Naive thymus-derived CD8-positive, alpha-beta T cell (primary cell): Measurements from ENCODE around the gene RPS27A. TPM values are rescaled to one million over a fixed set of nuclear protein-coding genes. Genes with fewer than 3 reads are reported as not detected.
"Not testable (repeated sequence)": the region's sequence is repeated elsewhere in the genome, so short reads cannot be mapped to it uniquely, and the experiment has no call there.

Experiments used
- ATAC-seq, 2 donors: fragments of 150-1000 bp; cut with Tn5 transposase in 1 of 2; sonication (Bioruptor Pico), chemical (Tn5 transposase) in 1 of 2; 1 replicate in 1 of 2; 2 replicates in 1 of 2; pipeline ENCODE4 v1.10.0; 2021; ENCODE audit warnings: mild to moderate bottlenecking in 2 of 2, moderate library complexity in 2 of 2
- POLR2A ChIA-PET: fragments of 350-600 bp; sonication (Branson Sonifier 250); formaldehyde crosslinking; loops from one replicate; lab custom pipeline; 2021; ENCODE audit warnings: antibody characterized with exemption; lab: Charles Lee
- DNase-seq, 10 donors: peaks; one replicate each; pipeline versions ENCODE4 v3.0.0 to v3.0.0-alpha.2; 2020 to 2022
- H3K27ac Mint-ChIP-seq, 10 donors: one replicate each; pipeline ENCODE4 v1.8.0; 2020 to 2022; ENCODE audit warnings: mild to moderate bottlenecking in 10 of 10, mixed read lengths in 10 of 10, moderate library complexity in 4 of 10, inconsistent platforms in 1 of 10
- H3K27me3 Mint-ChIP-seq, 5 donors: one replicate each; pipeline ENCODE4 v1.8.0; 2021 to 2022; ENCODE audit warnings: mixed read lengths in 5 of 5
- H3K36me3 Mint-ChIP-seq, 3 donors: one replicate each; pipeline ENCODE4 v1.8.0; 2020 to 2022; ENCODE audit warnings: mixed read lengths in 3 of 3, mild to moderate bottlenecking in 2 of 3, inconsistent platforms in 1 of 3
- H3K4me1 Mint-ChIP-seq, 4 donors: one replicate each; pipeline ENCODE4 v1.8.0; 2021 to 2022; ENCODE audit warnings: mixed read lengths in 4 of 4
- H3K4me3 Mint-ChIP-seq, 10 donors: one replicate each; pipeline ENCODE4 v1.8.0; 2020 to 2022; ENCODE audit warnings: mild to moderate bottlenecking in 10 of 10, mixed read lengths in 10 of 10, moderate library complexity in 6 of 10, inconsistent platforms in 1 of 10
- H3K9me3 Mint-ChIP-seq, 9 donors: one replicate each; pipeline ENCODE4 v1.8.0; 2020 to 2022; ENCODE audit warnings: mixed read lengths in 9 of 9, mild to moderate bottlenecking in 3 of 9, inconsistent platforms in 1 of 9, moderate library complexity in 1 of 9
- polyA plus RNA-seq, 3 donors: library from polyadenylated mRNA; unstranded; fragments of 300-500 nt; fragmentation: Illumina TruSeq; gene quantifications; one replicate each; pipeline ENCODE4 v1.2.3, GENCODE V29; 2021
- total RNA-seq, 8 experiments: library from RNA in 2 of 8; stranded (reverse) in 2 of 8; gene quantifications; one replicate each; pipeline ENCODE4 v1.2.3 and lab custom pipeline; 2021 to 2026

RPS27A gene
- total and polyA plus RNA-seq, 5 experiments from 2014 or later: 2,217 to 4,384 (median 3,712) TPM

GRCh38 chr2:55227437-55228225 is 4.9 kb upstream of the RPS27A start:
- peak overlapping the region; percentile 75 to 94 (median 87) for H3K27ac Mint-ChIP-seq
- not testable (repeated sequence) for H3K36me3 Mint-ChIP-seq, ATAC-seq, H3K27me3 Mint-ChIP-seq
- POLR2A ChIA-PET: interaction anchor here (0.5 to 1.2 kb wide), 3 partner anchors 27 to 292 kb away, joined by 3 to 4 read pairs (median 3); partner anchors contain the start of gene CFAP36
- H3K4me1 Mint-ChIP-seq: peaks cover 21 to 52% (median 46%) of the 10 kb centered on the region in 4 donors
- peak overlapping the region; percentile 4 to 74 (median 62) for H3K4me3 Mint-ChIP-seq
- H3K9me3 Mint-ChIP-seq: peaks cover 0 to 10% (median 0%) of the 10 kb centered on the region in 9 donors
- DNase-seq: peak in 2 of 10 donors; percentile 12 to 25

GRCh38 chr2:55228226-55228563 is 4.3 kb upstream of the RPS27A start:
- H3K4me1 Mint-ChIP-seq: peaks cover 23 to 50% (median 45%) of the 10 kb centered on the region in 4 donors
- peaks cover 0 to 4% (median 3%) of the 10 kb centered on the region in 3 donors for H3K36me3 Mint-ChIP-seq
- H3K4me3 Mint-ChIP-seq: peak overlapping the region; percentile 4 to 74 (median 62)
- ATAC-seq: no peak
- peak overlapping the region; percentile 75 to 94 (median 87) for H3K27ac Mint-ChIP-seq
- DNase-seq: no peak
- POLR2A ChIA-PET: interaction anchor here (0.5 to 1.2 kb wide), 3 partner anchors 18 to 291 kb away, joined by 3 to 4 read pairs (median 4); partner anchors contain the start of gene CFAP36
- peaks cover 0 to 10% (median 0%) of the 10 kb centered on the region in 9 donors for H3K9me3 Mint-ChIP-seq
- no peaks in the 10 kb centered on the region for H3K27me3 Mint-ChIP-seq

- Mint-ChIP-seq H3K27ac (peak overlapping the region in 9 of 10 donors; percentile 5 to 88 (median 50)), H3K27me3 (no peaks in the 10 kb centered on the region), H3K4me1 (peaks cover 27 to 60% (median 54%) of the 10 kb centered on the region in 4 donors), H3K9me3 (peaks cover 0 to 10% (median 0%) of the 10 kb centered on the region in 9 donors), H3K36me3 (peaks cover 2 to 13% (median 6%) of the 10 kb centered on the region in 3 donors), H3K4me3 (peak overlapping the region in 5 of 10 donors; percentile 1 to 48 (median 4))
- DNase-seq (no peak), ATAC-seq (no peak)
- POLR2A ChIA-PET: interaction anchor here (0.6 to 1.5 kb wide), 6 partner anchors 17 to 1113 kb away, joined by 3 to 8 read pairs (median 4); partner anchors contain the start of gene CFAP36
These were observed 3.3 kb upstream of the RPS27A start for GRCh38 chr2:55229221-55229620.

- no peak for DNase-seq
- Mint-ChIP-seq H3K27ac (peak overlapping the region; percentile 12 to 100 (median 92)), H3K36me3 (peaks cover 6 to 27% (median 10%) of the 10 kb centered on the region in 3 donors), H3K4me3 (peak overlapping the region; percentile 53 to 100 (median 100)), H3K27me3 (no peaks in the 10 kb centered on the region), H3K9me3 (peaks cover 0 to 10% (median 0%) of the 10 kb centered on the region in 9 donors), H3K4me1 (peaks cover 31 to 66% (median 64%) of the 10 kb centered on the region in 4 donors)
- POLR2A ChIA-PET: interaction anchor here (0.6 to 1.9 kb wide), 5 partner anchors 9 to 326 kb away, joined by 3 to 7 read pairs (median 6); partner anchors contain the start of gene CFAP36
- ATAC-seq: no peak
These were observed 1.9 kb upstream of the RPS27A start for GRCh38 chr2:55230551-55230950.

DNA sequence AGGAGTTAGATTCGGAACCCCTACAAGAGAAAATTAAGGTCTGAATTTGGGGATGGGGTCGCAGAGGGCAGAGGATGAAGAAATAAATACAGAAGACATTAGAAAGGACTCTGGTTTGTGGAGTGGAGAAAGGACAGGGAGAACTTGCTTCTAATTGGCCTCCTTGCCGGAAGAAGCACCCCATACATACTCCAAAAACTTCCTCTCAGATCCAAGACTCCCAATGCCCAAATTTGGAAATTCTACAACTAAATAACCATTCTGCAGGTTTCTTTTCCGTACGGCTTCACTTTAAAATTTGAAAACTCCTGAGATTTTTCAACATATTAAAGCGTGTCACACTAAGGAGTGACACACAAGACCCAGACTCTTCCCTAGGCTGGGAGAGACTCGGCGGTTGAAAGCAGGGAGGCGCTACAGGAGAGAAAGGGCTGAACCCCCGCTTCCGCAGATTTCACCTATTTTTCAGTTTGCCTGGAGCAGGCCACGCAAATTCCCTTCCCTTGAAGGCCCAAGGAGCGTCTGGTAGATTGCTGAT is 873 bp upstream of the RPS27A start:
- DNase-seq (no peak), ATAC-seq (no peak)
- H3K27me3 Mint-ChIP-seq: no peaks in the 10 kb centered on the region
- H3K4me3 Mint-ChIP-seq: peak overlapping the region; percentile 96 to 100 (median 100)
- peaks cover 30 to 69% (median 67%) of the 10 kb centered on the region in 4 donors for H3K4me1 Mint-ChIP-seq
- peak overlapping the region; percentile 97 to 100 (median 99) for H3K27ac Mint-ChIP-seq
- peaks cover 0 to 10% (median 0%) of the 10 kb centered on the region in 9 donors for H3K9me3 Mint-ChIP-seq
- POLR2A ChIA-PET: interaction anchor here (1.9 kb wide), 1 partner anchor 54 kb away, joined by 6 read pairs; no protein-coding TSS in a partner anchor
- peaks cover 6 to 37% (median 15%) of the 10 kb centered on the region in 3 donors for H3K36me3 Mint-ChIP-seq

DNA sequence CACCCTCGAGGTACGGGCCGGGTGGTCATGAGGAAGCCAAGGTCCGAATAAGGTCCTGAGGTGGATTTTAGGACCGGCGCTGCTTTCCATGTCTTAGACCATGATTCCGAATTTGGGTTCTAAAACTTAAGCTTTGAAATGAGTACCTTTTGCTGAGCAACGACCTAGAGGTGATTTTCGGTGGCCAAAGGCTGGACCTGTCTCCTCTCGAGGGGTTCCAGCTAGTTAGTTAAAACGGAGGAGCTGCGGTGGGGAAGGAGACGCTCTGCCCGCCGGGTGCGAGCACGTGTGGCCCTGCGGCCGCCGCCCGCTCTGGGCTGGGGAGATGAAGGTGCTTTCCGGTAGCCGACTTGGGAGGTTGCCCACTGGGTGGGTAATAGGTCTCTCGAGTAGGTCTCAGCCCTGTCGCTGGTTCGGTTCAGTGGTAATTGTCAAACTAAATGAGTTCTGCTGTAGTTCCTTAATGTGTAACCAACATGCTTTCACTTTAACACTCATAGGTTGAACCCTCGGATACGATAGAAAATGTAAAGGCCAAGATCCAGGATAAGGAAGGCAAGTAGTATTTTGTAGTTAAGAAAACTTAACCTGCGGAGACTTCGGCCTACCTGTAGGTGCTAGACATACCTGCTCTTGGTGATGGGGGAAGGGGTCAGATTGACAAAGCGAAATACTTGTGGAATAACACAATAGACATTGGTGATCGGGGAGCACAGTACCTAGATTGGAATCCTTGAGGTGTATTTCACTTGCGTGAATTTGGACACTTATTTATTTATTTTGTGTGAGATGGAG is 572 bp downstream of the RPS27A start:
- Mint-ChIP-seq H3K27ac (peak overlapping the region; percentile 97 to 100 (median 99)), H3K36me3 (peaks cover 6 to 46% (median 15%) of the 10 kb centered on the region in 3 donors), H3K27me3 (no peaks in the 10 kb centered on the region), H3K9me3 (peaks cover 0 to 4% (median 0%) of the 10 kb centered on the region in 9 donors), H3K4me3 (peak overlapping the region; percentile 96 to 100 (median 100)), H3K4me1 (peaks cover 25 to 64% (median 62%) of the 10 kb centered on the region in 4 donors)
- POLR2A ChIA-PET: interaction anchor here (0.6 to 1.7 kb wide), 15 partner anchors 10 to 511 kb away, joined by 3 to 49 read pairs (median 4); partner anchors contain the start of genes CFAP36, MTIF2, PPP4R3B and RTN4
- peak; percentile 31 to 75 (median 53) for DNase-seq
- ATAC-seq: peak; percentile 53 to 55

DNA sequence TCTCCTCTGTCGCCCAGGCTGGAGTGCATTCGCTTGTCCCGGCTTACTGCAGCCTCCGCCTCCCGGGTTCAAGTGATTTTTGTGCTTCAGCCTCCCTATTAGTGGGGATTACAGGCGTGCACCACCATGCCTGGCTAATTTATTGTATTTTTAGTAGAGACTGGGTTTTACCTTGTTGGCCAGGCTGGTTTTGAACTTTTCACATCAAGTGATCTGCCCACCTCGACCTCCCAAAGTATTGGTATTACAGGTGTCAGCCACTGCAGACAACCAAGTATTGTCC is 1.1 kb downstream of the RPS27A start:
- POLR2A ChIA-PET: interaction anchor here (1.5 to 1.7 kb wide), 2 partner anchors 10 to 184 kb away, joined by 14 to 49 read pairs; partner anchors contain the start of gene RTN4
- no peak for DNase-seq
- Mint-ChIP-seq H3K4me1 (peaks cover 21 to 59% (median 57%) of the 10 kb centered on the region in 4 donors), H3K36me3 (peaks cover 6 to 51% (median 15%) of the 10 kb centered on the region in 3 donors), H3K27ac (peak overlapping the region; percentile 97 to 100 (median 99)), H3K27me3 (no peaks in the 10 kb centered on the region), H3K9me3 (no peaks in the 10 kb centered on the region), H3K4me3 (peak overlapping the region; percentile 96 to 100 (median 100))
- no peak for ATAC-seq

GRCh38 chr2:55235724-55236538 is 3.4 kb downstream of the RPS27A start:
- peak overlapping the region in 8 of 10 donors; percentile 12 to 100 (median 24) for H3K27ac Mint-ChIP-seq
- ATAC-seq (no peak), DNase-seq (no peak)
- H3K9me3 Mint-ChIP-seq: no peaks in the 10 kb centered on the region
- peaks cover 17 to 49% (median 37%) of the 10 kb centered on the region in 4 donors for H3K4me1 Mint-ChIP-seq
- H3K36me3 Mint-ChIP-seq: peaks cover 6 to 64% (median 21%) of the 10 kb centered on the region in 3 donors
- H3K27me3 Mint-ChIP-seq: no peaks in the 10 kb centered on the region
- POLR2A ChIA-PET: no interaction called here
- H3K4me3 Mint-ChIP-seq: peak overlapping the region in 1 of 10 donors; percentile 7

- peaks cover 12 to 38% (median 26%) of the 10 kb centered on the region in 4 donors for H3K4me1 Mint-ChIP-seq
- H3K27me3 Mint-ChIP-seq: no peaks in the 10 kb centered on the region
- no peak overlapping the region for H3K4me3 Mint-ChIP-seq
- no peaks in the 10 kb centered on the region for H3K9me3 Mint-ChIP-seq
- ATAC-seq (no peak), DNase-seq (no peak)
- peaks cover 6 to 68% (median 21%) of the 10 kb centered on the region in 3 donors for H3K36me3 Mint-ChIP-seq
- H3K27ac Mint-ChIP-seq: peak overlapping the region in 1 of 10 donors; percentile 6
- POLR2A ChIA-PET: interaction anchor here (0.7 to 1.6 kb wide), 3 partner anchors 12 to 188 kb away, joined by 3 to 5 read pairs (median 4); no protein-coding TSS in a partner anchor
These were observed 4.6 kb downstream of the RPS27A start for GRCh38 chr2:55236992-55237543.

DNA sequence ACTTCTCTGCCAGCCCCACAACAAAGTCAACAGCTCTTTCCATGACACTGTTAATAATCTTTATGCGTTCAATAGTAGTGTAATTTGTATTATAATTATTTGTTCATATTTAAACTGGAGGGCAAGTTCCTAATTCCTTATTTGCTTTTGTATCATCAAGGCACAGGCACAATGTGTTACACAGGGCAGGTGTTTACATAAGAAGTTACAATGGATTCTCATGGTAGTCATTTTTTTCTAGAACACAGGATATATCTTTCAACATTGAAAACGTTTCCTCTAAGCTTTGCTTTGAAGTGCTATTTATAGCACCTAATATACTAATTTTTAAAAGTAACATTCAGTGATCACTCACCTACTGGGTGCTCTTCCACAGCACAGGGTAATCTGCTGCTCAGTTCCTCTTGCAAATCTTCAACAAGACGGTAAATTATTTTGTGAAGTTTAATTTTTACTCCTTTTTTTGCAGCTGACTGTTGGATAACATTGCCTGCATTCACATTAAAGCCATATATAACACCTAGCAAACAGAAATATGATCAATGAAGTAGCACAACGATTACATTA is 7.3 kb downstream of the RPS27A start:
- ATAC-seq (no peak), DNase-seq (no peak)
- POLR2A ChIA-PET: no interaction called here
- H3K36me3 Mint-ChIP-seq: peaks cover 0 to 71% (median 19%) of the 10 kb centered on the region in 3 donors
- H3K4me3 Mint-ChIP-seq: no peak overlapping the region
- peaks cover 0 to 19% (median 7%) of the 10 kb centered on the region in 4 donors for H3K4me1 Mint-ChIP-seq
- H3K27ac Mint-ChIP-seq: peak overlapping the region in 1 of 10 donors; percentile 37
- H3K9me3 Mint-ChIP-seq: no peaks in the 10 kb centered on the region
- H3K27me3 Mint-ChIP-seq: no peaks in the 10 kb centered on the region
